ENCODE data around the gene DCP1A. TPM values are rescaled to one million over a fixed set of nuclear protein-coding genes. Genes with fewer than 3 reads are reported as not detected.
A peak's percentile ranks its signal among the peaks of the same experiment; 100 is the strongest.
"Not testable (repeated sequence)": the region's sequence is repeated elsewhere in the genome, so short reads cannot be mapped to it uniquely, and the experiment has no call there.

DCP1A gene
- 10 to 100 TPM; 27.2 to 28.3 TPM for total RNA-seq

- peaks cover 16% of the 10 kb centered on the region for H3K36me3 Mint-ChIP-seq (ENCODE audit: low read depth)
- H3K27me3 Mint-ChIP-seq (ENCODE audit: low read depth), result no peaks in the 10 kb centered on the region
- no peaks in the 10 kb centered on the region for H3K9me3 Mint-ChIP-seq (ENCODE audit: insufficient read depth)
- ChIA-PET POLR2A (interaction anchor here (0.6 to 2.3 kb wide), 13 partner anchors 9 to 1172 kb away, joined by 3 to 13 read pairs (median 5); partner anchors contain the start of genes PRKCD and SELENOK), CTCF (interaction anchor here (0.7 to 1.7 kb wide), 6 partner anchors 8 to 151 kb away, joined by 3 to 5 read pairs (median 3); no protein-coding TSS in a partner anchor)
- peaks cover 33% of the 10 kb centered on the region for H3K4me1 Mint-ChIP-seq (ENCODE audit: low read depth)
- ATAC-seq (peak; percentile 97), DNase-seq (peak; percentile 97)
- peak within 1 kb of the TSS; percentile 99 for H3K27ac Mint-ChIP-seq
- peak within 1 kb of the TSS; percentile 98 for H3K4me3 Mint-ChIP-seq
Observed at GRCh38 chr3:53347261-53348064, at the start of gene DCP1A. DCP1A (minus strand) TSS chr3:53347543; CDS start chr3:53347517, 26 bp downstream.

DNA sequence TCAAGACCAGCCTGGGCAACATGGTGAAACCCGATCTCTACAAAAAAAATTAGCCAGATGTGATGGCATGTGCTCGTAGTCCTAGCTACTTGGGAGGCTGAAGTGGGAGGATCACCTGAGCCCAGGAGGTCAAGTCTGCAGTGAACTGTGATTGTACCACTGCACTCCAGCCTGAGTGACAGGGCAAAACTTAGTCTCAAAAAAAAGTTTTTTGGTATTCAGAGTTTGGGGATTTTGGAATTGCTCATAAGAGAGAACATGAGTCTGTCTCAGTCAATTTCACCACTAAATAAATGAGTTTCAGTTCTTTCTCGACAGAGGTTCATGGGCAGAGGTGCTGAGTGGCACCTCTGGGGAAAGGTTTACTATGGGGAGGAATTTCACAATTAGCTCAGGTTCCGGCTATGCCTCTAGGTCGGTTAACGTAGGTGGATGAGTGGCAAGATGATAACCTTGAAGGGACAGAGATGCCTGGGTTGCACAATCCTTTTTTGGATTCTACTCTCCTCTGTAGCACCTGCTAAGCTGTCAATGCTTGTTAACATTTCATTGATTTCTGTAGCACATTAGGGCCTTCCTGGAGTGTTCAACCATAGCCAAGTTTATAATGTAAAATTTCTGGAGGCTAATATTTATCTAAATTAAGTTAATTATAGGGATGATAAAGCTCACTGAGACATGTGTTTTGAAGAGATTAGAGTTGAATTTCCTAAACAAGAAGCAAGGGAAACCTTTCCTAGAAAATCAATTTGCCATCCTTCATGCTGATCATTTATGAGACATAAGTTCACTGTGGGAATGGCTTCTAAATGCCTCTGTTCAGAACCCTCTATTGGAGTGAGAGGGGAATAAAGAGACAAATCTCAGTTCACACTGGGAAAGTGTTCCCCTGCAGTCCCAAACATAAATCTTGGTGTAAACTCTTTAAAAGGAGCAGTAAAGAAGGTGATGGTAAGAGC, 37.4 kb upstream of the DCP1A start:
- no peak for DNase-seq
- Mint-ChIP-seq H3K4me1 (ENCODE audit: low read depth) (no peaks in the 10 kb centered on the region), H3K27ac (no peak overlapping the region), H3K36me3 (ENCODE audit: low read depth) (no peaks in the 10 kb centered on the region), H3K27me3 (ENCODE audit: low read depth) (peaks cover 27% of the 10 kb centered on the region), H3K4me3 (no peak overlapping the region), H3K9me3 (ENCODE audit: insufficient read depth) (no peaks in the 10 kb centered on the region)
- ATAC-seq, result no peak
- POLR2A ChIA-PET, result no interaction called here
- CTCF ChIA-PET, result no interaction called here

- ATAC-seq (no peak), DNase-seq (no peak)
- Mint-ChIP-seq H3K4me3 (no peak overlapping the region), H3K27ac (no peak overlapping the region), H3K27me3 (ENCODE audit: low read depth) (peaks cover 31% of the 10 kb centered on the region), H3K9me3 (ENCODE audit: insufficient read depth) (no peaks in the 10 kb centered on the region), H3K36me3 (ENCODE audit: low read depth) (no peaks in the 10 kb centered on the region), H3K4me1 (ENCODE audit: low read depth) (no peaks in the 10 kb centered on the region)
- POLR2A ChIA-PET, result no interaction called here
- CTCF ChIA-PET, result no interaction called here
Observed at GRCh38 chr3:53382106-53382505, 34.8 kb upstream of the DCP1A start.

DNA sequence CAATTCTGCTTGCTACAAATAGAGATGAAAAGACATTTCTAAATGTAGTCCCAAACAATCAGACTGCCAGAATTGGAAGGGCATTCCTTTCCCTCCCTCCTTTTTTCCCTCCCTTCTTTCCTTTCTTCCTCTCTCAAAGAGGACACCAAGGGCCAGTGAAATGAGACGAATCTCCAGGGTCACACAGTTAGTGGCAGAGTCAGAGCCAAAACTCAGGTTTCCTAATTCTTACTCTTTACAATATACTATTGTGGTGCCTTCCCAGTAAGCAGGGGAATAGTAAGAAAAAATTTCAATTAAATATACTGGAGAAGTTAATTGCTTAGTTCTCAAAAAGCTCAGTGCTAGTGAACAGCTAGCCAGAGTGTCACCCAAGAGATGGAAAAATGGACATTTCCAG, 33.0 kb upstream of the DCP1A start:
- ChIA-PET CTCF (no interaction called here), POLR2A (no interaction called here)
- ATAC-seq (no peak), DNase-seq (no peak)
- Mint-ChIP-seq H3K9me3 (ENCODE audit: insufficient read depth) (no peaks in the 10 kb centered on the region), H3K4me3 (no peak overlapping the region), H3K27me3 (ENCODE audit: low read depth) (peaks cover 28% of the 10 kb centered on the region), H3K4me1 (ENCODE audit: low read depth) (no peaks in the 10 kb centered on the region), H3K27ac (no peak overlapping the region), H3K36me3 (ENCODE audit: low read depth) (no peaks in the 10 kb centered on the region)

DNA sequence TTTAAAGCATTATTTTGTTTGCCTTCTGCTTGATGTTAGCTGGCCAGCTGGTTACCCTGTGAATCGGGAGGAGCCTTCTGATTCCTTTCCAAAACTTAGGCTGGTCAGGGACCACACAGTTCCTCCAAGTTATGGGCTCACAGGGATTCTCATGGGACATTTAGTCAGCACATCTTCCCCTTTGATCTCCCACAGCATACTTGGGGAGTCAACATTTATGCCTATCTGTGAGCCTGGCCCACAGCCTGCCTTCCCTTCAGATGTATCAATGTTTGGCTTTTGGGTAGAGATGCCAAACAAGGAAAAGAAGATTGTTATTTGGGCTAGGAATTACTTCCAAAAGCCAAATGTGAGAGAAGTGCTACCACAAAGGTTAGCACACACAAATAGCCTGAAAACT, 32.6 kb upstream of the DCP1A start:
- no peaks in the 10 kb centered on the region for H3K4me1 Mint-ChIP-seq (ENCODE audit: low read depth)

GRCh38 chr3:53377794-53378193, 30.5 kb upstream of the DCP1A start:
- H3K27ac Mint-ChIP-seq, result no peak overlapping the region
- H3K4me1 Mint-ChIP-seq (ENCODE audit: low read depth), result no peaks in the 10 kb centered on the region
- ChIA-PET POLR2A (no interaction called here), CTCF (no interaction called here)
- peaks cover 18% of the 10 kb centered on the region for H3K27me3 Mint-ChIP-seq (ENCODE audit: low read depth)
- no peaks in the 10 kb centered on the region for H3K9me3 Mint-ChIP-seq (ENCODE audit: insufficient read depth)
- DNase-seq (no peak), ATAC-seq (no peak)
- no peak overlapping the region for H3K4me3 Mint-ChIP-seq
- no peaks in the 10 kb centered on the region for H3K36me3 Mint-ChIP-seq (ENCODE audit: low read depth)

More for the DNA sequence above, 32.6 kb upstream of the DCP1A start:
- CTCF ChIA-PET, result no interaction called here
- peaks cover 25% of the 10 kb centered on the region for H3K27me3 Mint-ChIP-seq (ENCODE audit: low read depth)
- ATAC-seq (no peak), DNase-seq (no peak)
- H3K36me3 Mint-ChIP-seq (ENCODE audit: low read depth), result no peaks in the 10 kb centered on the region
- POLR2A ChIA-PET, result no interaction called here
- no peak overlapping the region for H3K27ac Mint-ChIP-seq
- H3K4me3 Mint-ChIP-seq, result no peak overlapping the region
- no peaks in the 10 kb centered on the region for H3K9me3 Mint-ChIP-seq (ENCODE audit: insufficient read depth)

DNA sequence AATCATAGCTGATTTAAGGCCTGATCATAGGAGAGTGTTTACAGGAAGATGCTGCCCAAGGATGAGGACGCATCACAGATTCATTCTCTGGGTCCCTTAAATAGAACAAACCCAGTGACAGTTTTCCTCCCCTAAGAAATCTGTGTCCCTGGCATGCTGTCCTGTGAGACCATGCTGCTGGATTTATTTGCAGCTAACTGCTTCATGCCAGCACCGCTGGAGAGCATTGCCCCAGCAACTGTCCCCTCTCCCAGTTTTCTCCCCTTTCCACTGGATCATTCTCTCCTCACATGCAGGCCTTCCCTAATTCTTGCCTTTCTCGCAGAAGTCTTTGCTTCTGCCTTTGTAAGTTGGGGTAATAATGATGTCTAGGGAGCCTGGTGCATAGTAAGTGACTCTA, 29.3 kb upstream of the DCP1A start:
- POLR2A ChIA-PET, result no interaction called here
- no peak overlapping the region for H3K27ac Mint-ChIP-seq

GRCh38 chr3:53375019-53375418, 27.7 kb upstream of the DCP1A start:
- Mint-ChIP-seq H3K27ac (no peak overlapping the region), H3K4me3 (no peak overlapping the region), H3K4me1 (ENCODE audit: low read depth) (no peaks in the 10 kb centered on the region), H3K9me3 (ENCODE audit: insufficient read depth) (no peaks in the 10 kb centered on the region), H3K27me3 (ENCODE audit: low read depth) (peaks cover 14% of the 10 kb centered on the region), H3K36me3 (ENCODE audit: low read depth) (no peaks in the 10 kb centered on the region)
- ATAC-seq (peak; percentile 85), DNase-seq (peak; percentile 69)
- ChIA-PET CTCF (interaction anchor here (0.7 to 1.8 kb wide), 8 partner anchors 9 to 378 kb away, joined by 3 to 5 read pairs (median 3); no protein-coding TSS in a partner anchor), POLR2A (interaction anchor here (1.0 kb wide), 1 partner anchor 45 kb away, joined by 4 read pairs; no protein-coding TSS in a partner anchor)

More for the DNA sequence above, 29.3 kb upstream of the DCP1A start:
- Mint-ChIP-seq H3K9me3 (ENCODE audit: insufficient read depth) (no peaks in the 10 kb centered on the region), H3K4me3 (no peak overlapping the region), H3K27me3 (ENCODE audit: low read depth) (peaks cover 16% of the 10 kb centered on the region), H3K4me1 (ENCODE audit: low read depth) (no peaks in the 10 kb centered on the region), H3K36me3 (ENCODE audit: low read depth) (no peaks in the 10 kb centered on the region)
- DNase-seq (no peak), ATAC-seq (no peak)
- CTCF ChIA-PET, result interaction anchor here (1.4 kb wide), 1 partner anchor 26 kb away, joined by 3 read pairs; no protein-coding TSS in a partner anchor

GRCh38 chr3:53370719-53371118, 23.4 kb upstream of the DCP1A start:
- H3K27ac Mint-ChIP-seq; H3K27me3 Mint-ChIP-seq (ENCODE audit: low read depth); CTCF ChIA-PET; H3K36me3 Mint-ChIP-seq (ENCODE audit: low read depth); POLR2A ChIA-PET; H3K4me1 Mint-ChIP-seq (ENCODE audit: low read depth); H3K9me3 Mint-ChIP-seq (ENCODE audit: insufficient read depth); ATAC-seq; DNase-seq; H3K4me3 Mint-ChIP-seq: not testable (repeated sequence)

GRCh38 chr3:53361852-53362251, 14.5 kb upstream of the DCP1A start:
- Mint-ChIP-seq H3K27me3 (ENCODE audit: low read depth) (peaks cover 9% of the 10 kb centered on the region), H3K27ac (no peak overlapping the region), H3K4me1 (ENCODE audit: low read depth) (no peaks in the 10 kb centered on the region), H3K36me3 (ENCODE audit: low read depth) (no peaks in the 10 kb centered on the region), H3K9me3 (ENCODE audit: insufficient read depth) (no peaks in the 10 kb centered on the region), H3K4me3 (no peak overlapping the region)
- ChIA-PET CTCF (no interaction called here), POLR2A (no interaction called here)
- DNase-seq (no peak), ATAC-seq (no peak)

DNA sequence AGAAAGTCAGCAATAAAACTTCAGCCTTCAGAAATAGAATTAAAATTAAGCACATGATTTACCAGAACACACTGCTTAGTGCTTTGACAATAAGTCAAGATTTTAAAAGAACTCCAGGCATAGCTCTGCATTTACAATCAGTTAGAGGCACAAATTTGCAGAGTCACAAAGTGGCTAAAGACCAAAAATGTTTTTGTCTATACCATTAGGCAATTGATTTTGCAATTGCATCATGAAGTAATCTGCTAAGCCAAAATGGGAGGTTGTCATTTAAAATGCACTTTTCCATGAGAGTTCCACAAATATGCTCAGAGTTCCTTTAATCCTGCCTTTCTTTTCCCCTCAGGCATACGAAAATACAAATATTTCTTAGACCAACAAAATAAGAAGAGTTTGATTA, 10.1 kb upstream of the DCP1A start:
- no peak for ATAC-seq
- ChIA-PET CTCF (no interaction called here), POLR2A (interaction anchor here (1.9 kb wide), 1 partner anchor 10 kb away, joined by 9 read pairs; the partner anchor contains the start of gene DCP1A)
- no peaks in the 10 kb centered on the region for H3K9me3 Mint-ChIP-seq (ENCODE audit: insufficient read depth)
- peaks cover 5% of the 10 kb centered on the region for H3K4me1 Mint-ChIP-seq (ENCODE audit: low read depth)
- H3K27me3 Mint-ChIP-seq (ENCODE audit: low read depth), result peaks cover 6% of the 10 kb centered on the region
- H3K27ac Mint-ChIP-seq, result no peak overlapping the region
- H3K4me3 Mint-ChIP-seq, result no peak overlapping the region
- H3K36me3 Mint-ChIP-seq (ENCODE audit: low read depth), result no peaks in the 10 kb centered on the region
- no peak for DNase-seq
